GM19455 (cell line): Measurements from ENCODE around the gene SPINT1.

Experiments
- ATAC-seq: cut with Tn5 transposase; IDR thresholded peaks from one replicate; pipeline ENCODE4 v1.9.1; 2021; ENCODE audit not compliant: unreplicated experiment

The SPINT1 gene

DNA sequence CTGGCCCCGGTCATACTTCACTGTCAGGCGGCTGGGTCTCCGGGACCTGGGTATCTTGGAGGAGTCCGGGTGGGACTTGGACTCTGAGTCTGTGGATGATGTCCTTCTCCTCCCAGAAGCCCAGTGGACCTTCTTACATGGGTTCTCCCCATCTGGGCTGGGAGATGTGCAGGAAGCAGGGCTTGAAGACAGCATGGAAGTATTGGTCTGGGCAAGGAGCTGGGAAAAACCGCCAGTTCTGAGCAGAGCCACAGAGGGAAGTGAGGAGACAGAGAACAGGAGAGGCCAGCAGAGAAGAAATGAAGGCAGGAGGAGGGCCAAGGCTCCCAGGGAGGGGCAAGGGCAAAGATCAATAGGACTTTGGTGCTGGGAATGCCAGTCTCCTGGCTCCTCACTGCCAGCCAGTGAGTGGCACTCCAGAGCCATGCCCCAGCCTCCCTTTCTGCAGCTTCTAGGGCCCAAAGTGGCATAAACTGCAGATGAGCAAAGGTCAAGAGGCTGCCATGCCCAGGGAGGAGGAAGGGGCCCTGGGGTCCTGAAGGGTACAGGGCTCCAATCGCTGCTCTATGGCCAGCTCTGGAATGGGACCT, 15.3 kb upstream of the SPINT1 start, which contains the start of gene PPP1R14D:
PPP1R14D (minus strand) TSS at position 262 of the 590 bp plus-strand sequence; CDS start at position 195, 67 bp downstream.
- no peak for ATAC-seq

DNA sequence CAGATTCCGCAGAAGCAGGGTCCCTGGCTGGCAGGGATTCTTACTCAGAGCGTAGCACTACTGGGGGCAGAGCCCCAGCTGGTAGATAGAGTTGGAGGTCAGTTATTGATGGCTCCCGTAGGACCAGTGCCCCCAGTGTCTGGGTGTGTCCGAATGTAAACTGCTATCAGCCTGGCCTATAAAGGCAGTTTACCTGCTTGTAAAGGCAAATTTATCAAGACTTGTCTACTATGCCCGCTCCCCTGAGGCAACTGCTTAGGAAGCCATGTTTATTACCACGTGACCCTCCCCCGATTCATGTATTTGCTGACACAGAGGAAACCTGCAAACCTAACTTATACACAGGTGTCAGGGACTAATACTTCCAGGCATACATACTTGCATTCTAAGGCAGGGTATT, 14.7 kb upstream of the SPINT1 start:
- no peak for ATAC-seq

DNA sequence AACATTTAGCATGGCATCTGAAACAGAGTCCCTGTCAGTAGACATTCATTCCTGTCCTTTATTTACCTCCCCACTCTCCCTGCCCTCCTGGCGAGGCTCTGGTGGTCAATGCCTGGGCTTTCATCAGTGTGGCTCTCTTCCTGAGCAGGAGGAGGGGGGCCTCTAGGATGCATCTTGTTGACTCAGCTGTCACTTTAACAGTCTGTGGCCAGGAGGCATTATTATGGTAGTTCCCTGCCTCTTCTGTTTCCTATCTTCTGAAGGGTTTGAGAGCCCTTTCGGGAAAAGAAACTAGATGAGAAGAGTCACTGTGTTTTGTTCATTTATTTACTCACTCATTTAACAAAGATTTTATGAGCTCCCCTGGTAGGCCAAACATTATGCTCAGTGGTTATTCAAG, 13.0 kb upstream of the SPINT1 start:
- no peak for ATAC-seq

DNA sequence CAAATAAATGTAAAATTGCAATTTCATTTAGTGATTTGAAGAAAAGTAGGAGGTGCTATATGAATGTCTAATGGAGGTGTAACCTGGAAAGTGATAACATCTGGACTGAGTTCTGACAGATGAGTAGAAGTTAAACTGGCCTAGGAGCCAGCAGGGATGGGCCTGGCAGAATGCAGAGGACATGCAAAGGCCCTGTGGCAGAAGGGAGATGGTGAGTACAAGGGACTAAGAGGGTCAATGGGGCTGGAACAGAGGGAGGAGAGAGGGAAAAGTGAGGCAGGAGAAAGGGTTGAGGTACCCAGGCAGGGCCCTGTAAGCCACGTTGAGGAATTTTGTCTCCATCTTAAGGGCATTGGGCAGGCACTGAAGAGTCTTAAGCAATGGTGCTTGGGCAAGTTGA, 12.0 kb upstream of the SPINT1 start:
- ATAC-seq: no peak

DNA sequence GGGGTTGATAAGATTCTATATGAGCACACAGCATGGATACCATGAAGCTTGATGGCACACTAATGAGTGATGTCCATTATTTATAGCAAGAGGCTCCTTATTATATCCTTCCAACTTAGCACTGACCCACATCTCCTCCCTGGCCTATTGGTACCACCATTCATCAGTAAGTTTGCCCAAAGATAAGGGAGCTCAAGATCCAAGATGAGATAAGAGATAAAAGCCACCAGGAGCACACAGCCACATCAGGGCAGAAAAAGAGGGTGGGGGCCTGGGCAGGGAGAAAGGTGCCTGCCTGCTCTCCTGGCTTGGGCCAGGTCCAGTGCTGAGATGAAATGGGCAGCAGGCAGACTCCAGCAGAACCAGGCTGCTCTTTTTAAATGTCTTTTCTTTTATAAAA, 10.9 kb upstream of the SPINT1 start:
- ATAC-seq: no peak

GRCh38 chr15:40836020-40836419, 7.8 kb upstream of the SPINT1 start:
- no peak for ATAC-seq

DNA sequence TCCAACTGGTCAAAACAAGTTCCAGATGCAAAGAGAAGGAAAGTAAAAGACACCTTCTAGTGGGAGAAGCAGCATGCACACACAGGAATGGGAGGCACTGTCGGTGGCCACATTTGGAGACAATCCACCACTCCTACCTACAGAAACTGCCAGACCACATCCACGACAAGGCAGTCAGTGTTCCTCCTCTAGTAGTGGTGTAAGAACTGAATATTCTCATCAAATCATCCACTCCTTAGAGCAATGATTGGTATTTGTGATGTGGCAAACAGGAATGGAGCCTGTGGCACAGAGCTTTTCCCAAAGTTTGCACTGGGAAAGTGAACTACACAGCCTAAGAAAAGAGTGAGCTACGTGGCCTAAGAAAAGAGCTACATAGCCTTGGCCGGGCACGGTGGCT, 5.1 kb upstream of the SPINT1 start:
- ATAC-seq: no peak

DNA sequence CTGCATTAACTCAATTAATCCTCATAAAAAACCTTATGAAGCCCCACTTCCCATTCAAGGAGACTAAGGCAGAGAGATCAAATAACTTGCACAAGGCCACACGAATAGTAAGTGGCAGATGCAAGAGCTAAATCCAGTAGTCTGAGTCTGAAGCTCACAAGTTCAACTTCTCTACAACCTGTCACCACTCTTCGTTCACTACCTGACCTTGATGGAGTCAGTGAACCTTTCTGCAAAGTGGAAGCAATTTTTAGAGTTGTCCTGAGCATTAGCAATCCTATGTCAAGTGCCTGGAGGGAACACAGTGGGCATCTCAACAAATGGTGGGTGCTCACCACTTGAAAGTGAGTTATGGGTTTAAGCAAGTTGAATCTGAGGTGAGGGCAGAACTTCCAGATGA, 2.1 kb upstream of the SPINT1 start:
- no peak for ATAC-seq

DNA sequence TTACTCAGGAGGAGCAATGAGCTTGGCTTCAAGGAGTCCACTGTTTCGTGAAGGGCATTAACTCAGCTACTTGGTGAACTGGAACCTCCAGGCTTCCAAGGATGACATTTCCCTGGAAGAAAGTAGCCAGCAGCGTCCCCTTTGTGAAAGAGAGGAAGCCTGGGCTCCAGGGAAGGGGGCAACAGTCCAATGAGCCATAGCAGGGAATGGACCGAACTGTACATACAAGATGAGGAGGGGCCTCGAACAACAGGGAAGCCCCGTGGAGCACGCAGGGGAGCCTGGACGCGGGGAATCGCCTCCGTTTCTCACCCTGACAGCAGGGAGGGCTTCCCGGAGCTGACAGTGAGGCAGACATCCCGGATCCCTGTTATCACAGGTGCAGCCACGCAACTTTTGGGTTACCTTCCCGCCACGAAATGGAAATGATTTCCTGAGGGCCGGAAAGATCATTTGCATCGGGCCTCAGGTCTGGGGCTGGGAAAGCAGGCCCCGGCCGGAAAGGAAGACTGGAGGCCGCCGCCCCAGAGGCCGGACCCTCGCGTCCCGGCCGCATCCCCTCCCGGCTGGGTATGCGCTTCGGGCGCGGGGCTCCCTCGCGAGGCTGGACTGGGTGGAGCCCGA, 475 bp upstream of the SPINT1 start:
- ATAC-seq: no peak

DNA sequence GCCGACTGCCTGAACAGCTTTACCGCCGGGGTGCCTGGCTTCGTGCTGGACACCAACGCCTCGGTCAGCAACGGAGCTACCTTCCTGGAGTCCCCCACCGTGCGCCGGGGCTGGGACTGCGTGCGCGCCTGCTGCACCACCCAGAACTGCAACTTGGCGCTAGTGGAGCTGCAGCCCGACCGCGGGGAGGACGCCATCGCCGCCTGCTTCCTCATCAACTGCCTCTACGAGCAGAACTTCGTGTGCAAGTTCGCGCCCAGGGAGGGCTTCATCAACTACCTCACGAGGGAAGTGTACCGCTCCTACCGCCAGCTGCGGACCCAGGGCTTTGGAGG, 815 bp downstream of the SPINT1 start:
- no peak for ATAC-seq

- ATAC-seq: no peak
Measured at GRCh38 chr15:40845036-40845435, 1.2 kb downstream of the SPINT1 start.

DNA sequence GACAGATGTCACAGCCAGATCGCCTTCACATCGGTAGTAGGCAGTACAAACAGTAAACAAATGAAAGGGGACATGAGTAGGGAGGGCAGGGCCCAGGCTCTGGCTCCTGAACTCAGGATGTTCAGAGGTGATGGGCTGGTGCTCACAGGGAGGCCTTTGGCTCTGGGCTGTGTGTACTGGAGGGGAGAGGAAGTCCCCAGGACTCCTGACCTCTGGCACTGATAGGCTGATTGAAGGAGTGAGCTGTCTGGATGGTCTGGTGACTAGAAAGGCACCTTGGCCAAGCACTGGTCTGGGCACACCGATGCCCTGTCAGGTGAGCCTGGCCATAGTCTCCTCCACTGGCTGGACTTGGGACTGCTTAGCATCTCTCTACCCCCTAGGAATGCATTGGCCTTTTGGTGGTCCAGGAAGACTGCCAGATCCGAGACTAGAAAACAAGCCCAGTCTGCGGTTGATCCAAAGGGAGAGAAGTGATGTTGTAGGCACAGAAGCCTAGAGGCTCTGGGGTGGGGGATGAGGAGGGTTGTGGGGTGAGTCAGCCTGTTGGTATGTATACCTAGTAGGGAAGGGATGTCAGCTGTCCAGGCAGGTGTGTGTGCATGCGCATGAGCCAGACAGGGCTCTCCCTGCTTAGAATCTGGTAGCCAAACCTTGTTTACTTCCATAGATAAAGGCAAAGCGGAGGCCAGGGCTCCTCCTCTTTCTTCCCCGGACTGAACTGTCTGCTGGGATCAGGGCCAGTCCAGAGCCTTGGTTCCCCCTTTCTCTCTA, 1.9 kb downstream of the SPINT1 start:
- no peak for ATAC-seq

GRCh38 chr15:40846841-40847222, 3.0 kb downstream of the SPINT1 start:
- no peak for ATAC-seq

GRCh38 chr15:40847223-40847961, 3.5 kb downstream of the SPINT1 start:
- ATAC-seq: no peak

- no peak for ATAC-seq
Measured at GRCh38 chr15:40850576-40851112, 6.8 kb downstream of the SPINT1 start.

GRCh38 chr15:40852529-40852928, 8.7 kb downstream of the SPINT1 start:
- no peak for ATAC-seq

DNA sequence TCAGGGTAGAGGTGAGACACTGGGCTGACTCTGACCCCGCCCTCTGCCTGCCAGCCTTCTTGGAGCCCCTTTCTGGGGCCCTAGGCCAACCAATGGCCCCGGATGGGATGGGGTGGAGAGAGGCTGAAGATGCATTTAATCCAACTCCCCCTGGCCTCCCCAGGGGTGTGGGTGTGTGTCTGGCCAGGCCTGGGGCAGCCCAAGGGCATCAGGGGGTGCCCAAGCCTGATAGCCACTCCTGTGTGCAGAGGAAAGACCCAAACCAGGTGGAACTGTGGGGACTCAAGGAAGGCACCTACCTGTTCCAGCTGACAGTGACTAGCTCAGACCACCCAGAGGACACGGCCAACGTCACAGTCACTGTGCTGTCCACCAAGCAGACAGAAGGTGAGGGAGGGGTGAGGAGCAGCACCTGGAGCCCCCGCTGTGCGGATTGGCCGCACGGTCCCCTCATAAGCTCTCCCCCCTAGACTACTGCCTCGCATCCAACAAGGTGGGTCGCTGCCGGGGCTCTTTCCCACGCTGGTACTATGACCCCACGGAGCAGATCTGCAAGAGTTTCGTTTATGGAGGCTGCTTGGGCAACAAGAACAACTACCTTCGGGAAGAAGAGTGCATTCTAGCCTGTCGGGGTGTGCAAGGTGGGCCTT, 9.5 kb downstream of the SPINT1 start:
- no peak for ATAC-seq

DNA sequence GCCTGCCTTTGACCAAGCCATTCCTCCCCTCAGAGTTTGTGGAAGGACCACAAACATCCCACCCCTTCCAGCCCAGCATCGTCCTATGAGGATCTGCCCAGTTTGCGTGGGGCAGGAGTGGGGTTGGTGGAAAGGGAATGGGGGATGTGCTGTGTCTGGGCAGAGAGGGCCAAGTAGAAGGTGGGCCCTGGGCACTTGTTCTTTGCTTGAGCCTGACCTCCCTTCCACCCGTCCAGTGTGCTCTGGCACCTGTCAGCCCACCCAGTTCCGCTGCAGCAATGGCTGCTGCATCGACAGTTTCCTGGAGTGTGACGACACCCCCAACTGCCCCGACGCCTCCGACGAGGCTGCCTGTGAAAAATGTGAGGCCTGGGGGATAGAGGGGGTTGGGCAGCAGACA, 10.3 kb downstream of the SPINT1 start:
- no peak for ATAC-seq

- no peak for ATAC-seq
Measured at GRCh38 chr15:40855706-40856234, 11.9 kb downstream of the SPINT1 start.

- ATAC-seq: no peak
Measured at GRCh38 chr15:40856746-40857145, 12.9 kb downstream of the SPINT1 start.
